ENCODE measurements around the gene NUP210. TPM values are rescaled to one million over a fixed set of nuclear protein-coding genes. Genes with fewer than 3 reads are reported as not detected.
A peak's percentile ranks its signal among the peaks of the same experiment; 100 is the strongest.

The NUP210 gene
- total RNA-seq, 1 donor: under 0.01 TPM

- DNase-seq (ENCODE audit: insufficient read length, low spot score, missing footprints): no peak
- Histone ChIP-seq H3K4me2 (ENCODE audit: insufficient read depth, low read length) (no peak overlapping the region), H3K79me2 (ENCODE audit: insufficient read depth, low read length) (no peaks in the 10 kb centered on the region), H3K27ac (ENCODE audit: low read depth, low read length) (no peak overlapping the region), H4K20me1 (ENCODE audit: insufficient read depth, low read length) (no peaks in the 10 kb centered on the region), H3K27me3 (ENCODE audit: insufficient read depth, low read length) (peaks cover 7% of the 10 kb centered on the region), H3K4me3 (ENCODE audit: insufficient read depth, low read length) (no peak overlapping the region), H3K4me1 (ENCODE audit: insufficient read depth, low read length) (peaks cover 8% of the 10 kb centered on the region), H2AFZ (ENCODE audit: low read length) (no peak overlapping the region), H3K9me3 (ENCODE audit: low read depth, low read length) (no peaks in the 10 kb centered on the region), H3K36me3 (ENCODE audit: insufficient read depth, low read length) (no peaks in the 10 kb centered on the region)
- no peak for TF ChIP-seq CTCF (IDR thresholded peaks at IDR 0.05; ENCODE audit: extremely low read depth, low read depth, low read length)
Observed at GRCh38 chr3:13357074-13357473, 63.0 kb downstream of the NUP210 start.

GRCh38 chr3:13353936-13354542 lies 66.1 kb downstream of the NUP210 start:
- Histone ChIP-seq H2AFZ (ENCODE audit: low read length) (no peak overlapping the region), H4K20me1 (ENCODE audit: insufficient read depth, low read length) (no peaks in the 10 kb centered on the region), H3K27ac (ENCODE audit: low read depth, low read length) (no peak overlapping the region), H3K36me3 (ENCODE audit: insufficient read depth, low read length) (no peaks in the 10 kb centered on the region), H3K27me3 (ENCODE audit: insufficient read depth, low read length) (peaks cover 7% of the 10 kb centered on the region), H3K4me3 (ENCODE audit: insufficient read depth, low read length) (no peak overlapping the region), H3K9me3 (ENCODE audit: low read depth, low read length) (no peaks in the 10 kb centered on the region), H3K4me1 (ENCODE audit: insufficient read depth, low read length) (peaks cover 8% of the 10 kb centered on the region), H3K4me2 (ENCODE audit: insufficient read depth, low read length) (no peak overlapping the region), H3K79me2 (ENCODE audit: insufficient read depth, low read length) (no peaks in the 10 kb centered on the region)
- peak; percentile 94 for DNase-seq (ENCODE audit: insufficient read length, low spot score, missing footprints)
- peak; percentile 57 for TF ChIP-seq CTCF (IDR thresholded peaks at IDR 0.05; ENCODE audit: extremely low read depth, low read depth, low read length)

GRCh38 chr3:13353506-13353905 lies 66.6 kb downstream of the NUP210 start:
- Histone ChIP-seq H4K20me1 (ENCODE audit: insufficient read depth, low read length) (no peaks in the 10 kb centered on the region), H3K4me2 (ENCODE audit: insufficient read depth, low read length) (no peak overlapping the region), H3K9me3 (ENCODE audit: low read depth, low read length) (no peaks in the 10 kb centered on the region), H3K4me1 (ENCODE audit: insufficient read depth, low read length) (peaks cover 8% of the 10 kb centered on the region), H3K4me3 (ENCODE audit: insufficient read depth, low read length) (no peak overlapping the region), H3K27ac (ENCODE audit: low read depth, low read length) (no peak overlapping the region), H2AFZ (ENCODE audit: low read length) (no peak overlapping the region), H3K79me2 (ENCODE audit: insufficient read depth, low read length) (no peaks in the 10 kb centered on the region), H3K27me3 (ENCODE audit: insufficient read depth, low read length) (peaks cover 7% of the 10 kb centered on the region), H3K36me3 (ENCODE audit: insufficient read depth, low read length) (no peaks in the 10 kb centered on the region)
- peak; percentile 19 for DNase-seq (ENCODE audit: insufficient read length, low spot score, missing footprints)
- TF ChIP-seq CTCF (IDR thresholded peaks at IDR 0.05; ENCODE audit: extremely low read depth, low read depth, low read length): no peak

GRCh38 chr3:13352621-13353131 lies 67.4 kb downstream of the NUP210 start:
- Histone ChIP-seq H3K4me3 (ENCODE audit: insufficient read depth, low read length) (no peak overlapping the region), H2AFZ (ENCODE audit: low read length) (no peak overlapping the region), H4K20me1 (ENCODE audit: insufficient read depth, low read length) (no peaks in the 10 kb centered on the region), H3K4me2 (ENCODE audit: insufficient read depth, low read length) (no peak overlapping the region), H3K36me3 (ENCODE audit: insufficient read depth, low read length) (no peaks in the 10 kb centered on the region), H3K27ac (ENCODE audit: low read depth, low read length) (no peak overlapping the region), H3K27me3 (ENCODE audit: insufficient read depth, low read length) (peaks cover 12% of the 10 kb centered on the region), H3K79me2 (ENCODE audit: insufficient read depth, low read length) (no peaks in the 10 kb centered on the region), H3K9me3 (ENCODE audit: low read depth, low read length) (no peaks in the 10 kb centered on the region), H3K4me1 (ENCODE audit: insufficient read depth, low read length) (peaks cover 8% of the 10 kb centered on the region)
- DNase-seq (ENCODE audit: insufficient read length, low spot score, missing footprints): peak; percentile 93
- TF ChIP-seq CTCF (IDR thresholded peaks at IDR 0.05; ENCODE audit: extremely low read depth, low read depth, low read length): no peak
